ENCODE data around the gene NOXRED1. TPM values are rescaled to one million over a fixed set of nuclear protein-coding genes. Genes with fewer than 3 reads are reported as not detected.

NOXRED1 gene
- total RNA-seq, 1 experiment from 2014 or later: 0.10 TPM

DNA sequence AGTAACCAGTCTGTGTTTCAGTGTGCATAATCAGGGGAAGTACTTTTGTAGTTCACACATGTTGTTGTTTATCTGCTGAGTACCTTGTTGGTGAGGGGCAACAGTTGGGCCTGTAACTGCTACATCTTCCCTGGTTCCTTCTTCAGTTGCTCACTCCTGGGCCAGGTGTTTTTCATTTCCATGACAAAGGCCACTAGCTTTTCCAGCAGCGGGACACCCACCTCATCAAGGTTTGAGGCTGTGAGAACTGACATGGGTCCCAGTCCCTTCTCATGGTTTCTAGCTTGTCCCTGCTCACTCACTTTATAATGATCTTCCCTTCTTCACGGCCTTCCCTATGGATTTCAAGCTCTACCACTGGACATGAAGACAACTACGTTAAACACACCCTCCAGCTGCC lies 1.5 kb upstream of the NOXRED1 start:
- Histone ChIP-seq H3K36me3 (ENCODE audit: control insufficient read depth, insufficient read depth, low read length) (peaks cover 6% of the 10 kb centered on the region), H3K9me3 (ENCODE audit: control insufficient read depth, insufficient read depth, low read depth, low read length) (no peaks in the 10 kb centered on the region), H3K27ac (ENCODE audit: low read length) (no peak overlapping the region), H3K27me3 (ENCODE audit: control insufficient read depth, insufficient read depth, low read length) (no peaks in the 10 kb centered on the region), H3K4me3 (ENCODE audit: low read depth in 2 of 2, low read length in 2 of 2) (no peak overlapping the region), H3K4me1 (ENCODE audit: control insufficient read depth, insufficient read depth, low read length) (no peaks in the 10 kb centered on the region)
- ChIA-PET POLR2A (no interaction called here), CTCF (no interaction called here)
- DNase-seq (ENCODE audit: low read depth, low spot score) (no peak), ATAC-seq (no peak)
- in situ Hi-C loops (cut with HindIII; ENCODE audit: low pct_unique_long_range_greater_than_20kb, low sequenced_read_pairs) (no loop called here), intact Hi-C loops (cut with micrococcal nuclease; ENCODE audit: unreplicated experiment) (no loop called here)
- no TSS peak for BruUV-seq (replicated peaks)
- TF ChIP-seq, protein P1, sequence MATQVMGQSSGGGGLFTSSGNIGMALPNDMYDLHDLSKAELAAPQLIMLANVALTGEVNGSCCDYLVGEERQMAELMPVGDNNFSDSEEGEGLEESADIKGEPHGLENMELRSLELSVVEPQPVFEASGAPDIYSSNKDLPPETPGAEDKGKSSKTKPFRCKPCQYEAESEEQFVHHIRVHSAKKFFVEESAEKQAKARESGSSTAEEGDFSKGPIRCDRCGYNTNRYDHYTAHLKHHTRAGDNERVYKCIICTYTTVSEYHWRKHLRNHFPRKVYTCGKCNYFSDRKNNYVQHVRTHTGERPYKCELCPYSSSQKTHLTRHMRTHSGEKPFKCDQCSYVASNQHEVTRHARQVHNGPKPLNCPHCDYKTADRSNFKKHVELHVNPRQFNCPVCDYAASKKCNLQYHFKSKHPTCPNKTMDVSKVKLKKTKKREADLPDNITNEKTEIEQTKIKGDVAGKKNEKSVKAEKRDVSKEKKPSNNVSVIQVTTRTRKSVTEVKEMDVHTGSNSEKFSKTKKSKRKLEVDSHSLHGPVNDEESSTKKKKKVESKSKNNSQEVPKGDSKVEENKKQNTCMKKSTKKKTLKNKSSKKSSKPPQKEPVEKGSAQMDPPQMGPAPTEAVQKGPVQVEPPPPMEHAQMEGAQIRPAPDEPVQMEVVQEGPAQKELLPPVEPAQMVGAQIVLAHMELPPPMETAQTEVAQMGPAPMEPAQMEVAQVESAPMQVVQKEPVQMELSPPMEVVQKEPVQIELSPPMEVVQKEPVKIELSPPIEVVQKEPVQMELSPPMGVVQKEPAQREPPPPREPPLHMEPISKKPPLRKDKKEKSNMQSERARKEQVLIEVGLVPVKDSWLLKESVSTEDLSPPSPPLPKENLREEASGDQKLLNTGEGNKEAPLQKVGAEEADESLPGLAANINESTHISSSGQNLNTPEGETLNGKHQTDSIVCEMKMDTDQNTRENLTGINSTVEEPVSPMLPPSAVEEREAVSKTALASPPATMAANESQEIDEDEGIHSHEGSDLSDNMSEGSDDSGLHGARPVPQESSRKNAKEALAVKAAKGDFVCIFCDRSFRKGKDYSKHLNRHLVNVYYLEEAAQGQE (IDR thresholded peaks at IDR 0.05; ENCODE audit: insufficient read depth in 1 of 2, low read depth in 2 of 2, low read length in 1 of 2): no peak
- TF ChIP-seq SIN3A (IDR thresholded peaks at IDR 0.05; ENCODE audit: borderline replicate concordance, insufficient read depth, low read depth, low read length) (no peak), TCF7L2 (IDR thresholded peaks at IDR 0.05; ENCODE audit: low read depth, low read length) (no peak), POLR2AphosphoS5 (IDR thresholded peaks at IDR 0.05; ENCODE audit: low read depth, low read length) (no peak)
- TF ChIP-seq, protein P2, sequence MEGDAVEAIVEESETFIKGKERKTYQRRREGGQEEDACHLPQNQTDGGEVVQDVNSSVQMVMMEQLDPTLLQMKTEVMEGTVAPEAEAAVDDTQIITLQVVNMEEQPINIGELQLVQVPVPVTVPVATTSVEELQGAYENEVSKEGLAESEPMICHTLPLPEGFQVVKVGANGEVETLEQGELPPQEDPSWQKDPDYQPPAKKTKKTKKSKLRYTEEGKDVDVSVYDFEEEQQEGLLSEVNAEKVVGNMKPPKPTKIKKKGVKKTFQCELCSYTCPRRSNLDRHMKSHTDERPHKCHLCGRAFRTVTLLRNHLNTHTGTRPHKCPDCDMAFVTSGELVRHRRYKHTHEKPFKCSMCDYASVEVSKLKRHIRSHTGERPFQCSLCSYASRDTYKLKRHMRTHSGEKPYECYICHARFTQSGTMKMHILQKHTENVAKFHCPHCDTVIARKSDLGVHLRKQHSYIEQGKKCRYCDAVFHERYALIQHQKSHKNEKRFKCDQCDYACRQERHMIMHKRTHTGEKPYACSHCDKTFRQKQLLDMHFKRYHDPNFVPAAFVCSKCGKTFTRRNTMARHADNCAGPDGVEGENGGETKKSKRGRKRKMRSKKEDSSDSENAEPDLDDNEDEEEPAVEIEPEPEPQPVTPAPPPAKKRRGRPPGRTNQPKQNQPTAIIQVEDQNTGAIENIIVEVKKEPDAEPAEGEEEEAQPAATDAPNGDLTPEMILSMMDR (IDR thresholded peaks at IDR 0.05): no peak

DNA sequence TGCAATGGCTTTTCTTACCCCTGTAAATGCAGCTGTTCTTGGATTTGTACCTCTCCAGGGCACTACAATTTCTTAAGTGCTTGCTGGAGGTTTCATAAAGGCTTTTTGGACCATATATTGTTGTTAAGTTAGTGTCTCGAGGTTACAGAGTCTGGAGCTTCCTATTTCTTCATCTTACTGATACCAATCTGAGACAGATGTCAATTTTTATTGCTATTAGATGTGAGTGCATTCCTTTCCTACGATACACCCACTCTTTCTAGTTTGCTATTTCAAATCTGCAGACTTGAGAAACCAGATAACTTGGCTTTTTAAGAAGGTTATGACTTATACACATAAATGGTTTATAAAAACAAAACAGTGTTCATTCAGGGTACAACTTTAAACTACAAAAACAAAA lies 2.1 kb downstream of the NOXRED1 start:
- Histone ChIP-seq H3K9me3 (ENCODE audit: control insufficient read depth, insufficient read depth, low read depth, low read length) (no peaks in the 10 kb centered on the region), H3K4me3 (ENCODE audit: low read depth in 2 of 2, low read length in 2 of 2) (no peak overlapping the region), H3K4me1 (ENCODE audit: control insufficient read depth, insufficient read depth, low read length) (no peaks in the 10 kb centered on the region), H3K36me3 (ENCODE audit: control insufficient read depth, insufficient read depth, low read length) (no peaks in the 10 kb centered on the region), H3K27me3 (ENCODE audit: control insufficient read depth, insufficient read depth, low read length) (no peaks in the 10 kb centered on the region), H3K27ac (ENCODE audit: low read length) (no peak overlapping the region)
- ChIA-PET CTCF (no interaction called here), POLR2A (no interaction called here)
- no TSS peak for BruUV-seq (replicated peaks)
- DNase-seq (ENCODE audit: low read depth, low spot score) (no peak), ATAC-seq (no peak)
- in situ Hi-C loops (cut with HindIII; ENCODE audit: low pct_unique_long_range_greater_than_20kb, low sequenced_read_pairs): no loop called here
- TF ChIP-seq TCF7L2 (IDR thresholded peaks at IDR 0.05; ENCODE audit: low read depth, low read length) (no peak), SIN3A (IDR thresholded peaks at IDR 0.05; ENCODE audit: borderline replicate concordance, insufficient read depth, low read depth, low read length) (no peak), POLR2AphosphoS5 (IDR thresholded peaks at IDR 0.05; ENCODE audit: low read depth, low read length) (no peak)
- TF ChIP-seq, protein P1 (IDR thresholded peaks at IDR 0.05; ENCODE audit: insufficient read depth in 1 of 2, low read depth in 2 of 2, low read length in 1 of 2): no peak
- TF ChIP-seq, protein P2 (IDR thresholded peaks at IDR 0.05): no peak
- intact Hi-C loops (cut with micrococcal nuclease; ENCODE audit: unreplicated experiment): no loop called here
